HepG2 (cell line): ENCODE measurements around the gene CASTOR1. TPM values are rescaled to one million over a fixed set of nuclear protein-coding genes. Genes with fewer than 3 reads are reported as not detected.

ENCODE experiments used
- ERF ChIP-seq: IDR thresholded peaks from 2 replicates; pipeline ENCODE4 v1.6.1; 2018; ENCODE audit warnings: missing biosample characterization, missing genetic modification reagents
- HDAC2 ChIP-seq: sonication (generic); formaldehyde crosslinking; IDR thresholded peaks from 2 replicates; pipeline ENCODE4 v1.4.0; 2020; ENCODE audit warnings: missing genetic modification reagents
- KAT8 ChIP-seq: IDR thresholded peaks from 2 replicates; pipeline ENCODE4 v1.6.1; 2016; ENCODE audit warnings: missing genetic modification reagents, missing compliant biosample characterization
- KMT2B ChIP-seq: IDR thresholded peaks from 2 replicates; pipeline ENCODE4 v1.6.1; 2016; ENCODE audit warnings: missing genetic modification reagents, missing compliant biosample characterization
- NFE2 ChIP-seq: sonication (generic); formaldehyde crosslinking; IDR thresholded peaks from 2 replicates; pipeline ENCODE4 v1.4.0; 2020; ENCODE audit warnings: missing genetic modification reagents
- PAF1 ChIP-seq: IDR thresholded peaks from 2 replicates; pipeline ENCODE4 v1.6.1; 2016; ENCODE audit warnings: missing genetic modification reagents, missing compliant biosample characterization
- PPARG ChIP-seq: conservative IDR thresholded peaks from 2 replicates; pipeline ENCODE4 v1.6.1; 2016; ENCODE audit warnings: missing biosample characterization, missing genetic modification reagents
- RARA ChIP-seq: IDR thresholded peaks from 2 replicates; pipeline ENCODE4 v1.6.1; 2016; ENCODE audit warnings: missing genetic modification reagents, missing compliant biosample characterization
- SOX13 ChIP-seq, 3 experiments: fragments of 450-650 bp in 1 of 3; sonication (generic) in 1 of 3; formaldehyde crosslinking in 1 of 3; IDR thresholded peaks in 2 of 3; conservative IDR thresholded peaks in 1 of 3; 2 replicates each; pipeline versions ENCODE4 v1.5.0 to v1.6.1; 2016 to 2020; ENCODE audit warnings: antibody characterized with exemption in 1 of 3, mild to moderate bottlenecking in 1 of 3, missing compliant biosample characterization in 1 of 3, missing genetic modification reagents in 1 of 3, moderate library complexity in 1 of 3
- TARDBP ChIP-seq: sonication (generic); formaldehyde crosslinking; IDR thresholded peaks from 2 replicates; pipeline ENCODE4 v1.8.0; 2022; ENCODE audit warnings: mild to moderate bottlenecking, missing genetic modification reagents
- TOE1 ChIP-seq: sonication (generic); formaldehyde crosslinking; IDR thresholded peaks from 2 replicates; pipeline ENCODE4 v1.4.0; 2020; ENCODE audit warnings: mild to moderate bottlenecking, missing genetic modification reagents
- ZNF331 ChIP-seq: sonication (generic); formaldehyde crosslinking; IDR thresholded peaks from 2 replicates; pipeline ENCODE4 v1.4.0; 2020; ENCODE audit warnings: missing genetic modification reagents
- ZNF589 ChIP-seq: sonication (generic); formaldehyde crosslinking; conservative IDR thresholded peaks from 2 replicates; pipeline ENCODE4 v1.8.0; 2022; ENCODE audit warnings: mild to moderate bottlenecking, moderate library complexity, missing genetic modification reagents
- polyA plus RNA-seq, 8 experiments: library from polyadenylated mRNA; depleted of rRNA in 3 of 8; stranded (reverse) in 7 of 8; unstranded in 1 of 8; fragments of >200 nt; fragmentation: Illumina TruSeq in 4 of 8; extraction: Trizol in 4 of 8; gene quantifications; 2 replicates each; pipeline versions ENCODE4 v1.2.1 to v1.2.3, GENCODE V29; 2011 to 2016; ENCODE audit warnings: low read depth in 4 of 8, missing spikeins in 1 of 8, mixed read lengths in 1 of 8; ENCODE audit not compliant: insufficient read depth in 1 of 8
- total RNA-seq, 5 experiments: library from RNA; depleted of rRNA; stranded (reverse); fragments of >200 nt; fragmentation: Illumina TruSeq; extraction: Trizol; gene quantifications; 2 replicates each; pipeline ENCODE4 v1.2.3, GENCODE V29; 2016; ENCODE audit warnings: low read depth in 1 of 5
- TF ChIP-seq, protein P1 (sequence below): sonication (generic); formaldehyde crosslinking; IDR thresholded peaks from 2 replicates; pipeline ENCODE4 v1.5.1; 2020; ENCODE audit warnings: mild to moderate bottlenecking, missing genetic modification reagents, borderline replicate concordance
- TF ChIP-seq, protein P2 (sequence below): sonication (generic); formaldehyde crosslinking; IDR thresholded peaks from one replicate; pipeline ENCODE4 v1.5.1; 2020; ENCODE audit warnings: mild to moderate bottlenecking, missing genetic modification reagents; ENCODE audit errors: not compliant biosample characterization
- TF ChIP-seq, protein P3 (sequence below): IDR thresholded peaks from 2 replicates; pipeline ENCODE4 v1.6.1; 2016; ENCODE audit warnings: mild to moderate bottlenecking, missing biosample characterization, missing genetic modification reagents
- TF ChIP-seq, protein P4 (sequence below): sonication (generic); formaldehyde crosslinking; IDR thresholded peaks from 2 replicates; pipeline ENCODE4 v1.4.0; 2020; ENCODE audit warnings: missing genetic modification reagents

CASTOR1 gene
- total and polyA plus RNA-seq, 2 of the 13 experiments (the other 11 are each of a cell fraction or from before 2014, with no cell fraction given): 2.6 to 4.4 TPM

DNA sequence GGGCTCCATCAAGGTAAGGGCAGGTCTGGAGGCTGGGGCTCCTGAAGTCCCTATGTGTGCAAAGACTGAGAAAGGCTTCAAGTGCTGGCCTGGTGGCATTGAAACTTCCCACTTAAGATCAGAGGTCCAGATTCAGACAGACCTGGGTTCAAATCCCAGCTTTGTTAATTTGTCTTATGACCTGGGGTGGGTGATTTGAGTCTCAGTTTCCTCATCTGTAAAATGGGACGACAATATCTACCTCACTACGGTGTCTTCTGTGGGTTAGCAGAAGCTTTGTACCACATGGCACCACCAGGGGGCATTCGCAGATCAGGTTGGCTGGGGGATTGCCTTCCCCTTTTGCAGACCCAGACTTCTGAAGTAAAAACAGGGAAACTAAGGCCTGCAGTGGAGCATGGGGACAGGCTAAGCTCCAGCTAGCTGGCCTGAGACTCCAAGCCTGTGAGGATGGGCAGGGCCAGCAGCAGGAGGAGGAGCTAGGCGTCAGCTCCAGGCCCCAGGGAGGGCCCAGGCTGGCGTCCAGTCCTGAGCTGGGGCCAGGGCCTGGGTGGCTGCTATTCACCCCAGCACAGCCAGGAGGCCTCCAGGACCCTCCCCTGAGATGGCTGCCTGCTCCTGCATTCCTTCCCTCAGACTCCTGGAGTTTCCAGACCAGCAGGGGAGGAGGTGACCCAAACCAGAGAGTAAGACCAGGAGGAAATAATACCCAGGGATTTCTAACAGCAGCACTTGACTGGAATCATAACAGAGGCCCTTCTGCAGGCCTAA lies 1.5 kb downstream of the CASTOR1 start (continued):
- TF ChIP-seq KMT2B (CRISPR knock-in tag): no peak
- peak; percentile 58; the same call in 1 of the 2 replicates for TF ChIP-seq KAT8 (CRISPR knock-in tag)
- TF ChIP-seq, protein P1, sequence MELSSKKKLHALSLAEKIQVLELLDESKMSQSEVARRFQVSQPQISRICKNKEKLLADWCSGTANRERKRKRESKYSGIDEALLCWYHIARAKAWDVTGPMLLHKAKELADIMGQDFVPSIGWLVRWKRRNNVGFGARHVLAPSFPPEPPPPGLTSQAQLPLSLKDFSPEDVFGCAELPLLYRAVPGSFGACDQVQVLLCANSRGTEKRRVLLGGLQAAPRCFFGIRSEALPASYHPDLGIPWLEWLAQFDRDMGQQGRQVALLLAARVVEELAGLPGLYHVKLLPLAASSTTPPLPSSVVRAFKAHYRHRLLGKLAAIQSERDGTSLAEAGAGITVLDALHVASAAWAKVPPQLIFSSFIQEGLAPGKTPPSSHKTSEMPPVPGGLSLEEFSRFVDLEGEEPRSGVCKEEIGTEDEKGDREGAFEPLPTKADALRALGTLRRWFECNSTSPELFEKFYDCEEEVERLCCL: no peak
- TF ChIP-seq NFE2 (CRISPR knock-in tag): 0 out of 2 replicates have a peak, but pooled peaks have one; percentile 29
- no peak for TF ChIP-seq TARDBP
- TF ChIP-seq TOE1 (CRISPR knock-in tag): no peak
- TF ChIP-seq ZNF589 (CRISPR knock-in tag): no peak
- no peak for TF ChIP-seq RARA (CRISPR knock-in tag)
- TF ChIP-seq PPARG (CRISPR knock-in tag): no peak
- peak; percentile 50; the same call in 1 of the 2 replicates for TF ChIP-seq ERF
- TF ChIP-seq, protein P2, sequence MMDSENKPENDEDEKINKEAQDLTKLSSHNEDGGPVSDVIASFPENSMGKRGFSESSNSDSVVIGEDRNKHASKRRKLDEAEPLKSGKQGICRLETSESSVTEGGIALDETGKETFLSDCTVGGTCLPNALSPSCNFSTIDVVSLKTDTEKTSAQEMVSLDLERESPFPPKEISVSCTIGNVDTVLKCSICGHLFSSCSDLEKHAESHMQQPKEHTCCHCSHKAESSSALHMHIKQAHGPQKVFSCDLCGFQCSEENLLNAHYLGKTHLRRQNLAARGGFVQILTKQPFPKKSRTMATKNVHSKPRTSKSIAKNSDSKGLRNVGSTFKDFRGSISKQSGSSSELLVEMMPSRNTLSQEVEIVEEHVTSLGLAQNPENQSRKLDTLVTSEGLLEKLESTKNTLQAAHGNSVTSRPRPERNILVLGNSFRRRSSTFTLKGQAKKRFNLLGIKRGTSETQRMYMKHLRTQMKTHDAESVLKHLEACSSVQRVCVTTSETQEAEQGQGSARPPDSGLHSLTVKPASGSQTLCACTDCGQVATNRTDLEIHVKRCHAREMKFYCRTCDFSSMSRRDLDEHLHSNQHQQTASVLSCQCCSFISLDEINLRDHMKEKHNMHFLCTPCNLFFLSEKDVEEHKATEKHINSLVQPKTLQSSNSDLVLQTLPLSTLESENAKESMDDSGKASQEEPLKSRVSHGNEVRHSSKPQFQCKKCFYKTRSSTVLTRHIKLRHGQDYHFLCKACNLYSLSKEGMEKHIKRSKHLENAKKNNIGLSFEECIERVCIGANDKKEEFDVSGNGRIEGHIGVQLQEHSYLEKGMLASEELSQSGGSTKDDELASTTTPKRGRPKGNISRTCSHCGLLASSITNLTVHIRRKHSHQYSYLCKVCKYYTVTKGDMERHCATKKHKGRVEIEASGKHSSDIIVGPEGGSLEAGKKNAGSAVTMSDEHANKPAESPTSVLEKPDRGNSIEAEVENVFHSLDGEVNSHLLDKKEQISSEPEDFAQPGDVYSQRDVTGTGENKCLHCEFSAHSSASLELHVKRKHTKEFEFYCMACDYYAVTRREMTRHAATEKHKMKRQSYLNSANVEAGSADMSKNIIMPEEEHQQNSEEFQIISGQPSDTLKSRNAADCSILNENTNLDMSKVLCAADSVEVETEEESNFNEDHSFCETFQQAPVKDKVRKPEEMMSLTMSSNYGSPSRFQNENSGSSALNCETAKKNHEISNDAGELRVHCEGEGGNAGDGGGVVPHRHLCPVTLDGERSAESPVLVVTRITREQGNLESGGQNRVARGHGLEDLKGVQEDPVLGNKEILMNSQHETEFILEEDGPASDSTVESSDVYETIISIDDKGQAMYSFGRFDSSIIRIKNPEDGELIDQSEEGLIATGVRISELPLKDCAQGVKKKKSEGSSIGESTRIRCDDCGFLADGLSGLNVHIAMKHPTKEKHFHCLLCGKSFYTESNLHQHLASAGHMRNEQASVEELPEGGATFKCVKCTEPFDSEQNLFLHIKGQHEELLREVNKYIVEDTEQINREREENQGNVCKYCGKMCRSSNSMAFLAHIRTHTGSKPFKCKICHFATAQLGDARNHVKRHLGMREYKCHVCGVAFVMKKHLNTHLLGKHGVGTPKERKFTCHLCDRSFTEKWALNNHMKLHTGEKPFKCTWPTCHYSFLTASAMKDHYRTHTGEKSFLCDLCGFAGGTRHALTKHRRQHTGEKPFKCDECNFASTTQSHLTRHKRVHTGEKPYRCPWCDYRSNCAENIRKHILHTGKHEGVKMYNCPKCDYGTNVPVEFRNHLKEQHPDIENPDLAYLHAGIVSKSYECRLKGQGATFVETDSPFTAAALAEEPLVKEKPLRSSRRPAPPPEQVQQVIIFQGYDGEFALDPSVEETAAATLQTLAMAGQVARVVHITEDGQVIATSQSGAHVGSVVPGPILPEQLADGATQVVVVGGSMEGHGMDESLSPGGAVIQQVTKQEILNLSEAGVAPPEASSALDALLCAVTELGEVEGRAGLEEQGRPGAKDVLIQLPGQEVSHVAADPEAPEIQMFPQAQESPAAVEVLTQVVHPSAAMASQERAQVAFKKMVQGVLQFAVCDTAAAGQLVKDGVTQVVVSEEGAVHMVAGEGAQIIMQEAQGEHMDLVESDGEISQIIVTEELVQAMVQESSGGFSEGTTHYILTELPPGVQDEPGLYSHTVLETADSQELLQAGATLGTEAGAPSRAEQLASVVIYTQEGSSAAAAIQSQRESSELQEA (CRISPR knock-in tag): no peak
- TF ChIP-seq, protein P3, sequence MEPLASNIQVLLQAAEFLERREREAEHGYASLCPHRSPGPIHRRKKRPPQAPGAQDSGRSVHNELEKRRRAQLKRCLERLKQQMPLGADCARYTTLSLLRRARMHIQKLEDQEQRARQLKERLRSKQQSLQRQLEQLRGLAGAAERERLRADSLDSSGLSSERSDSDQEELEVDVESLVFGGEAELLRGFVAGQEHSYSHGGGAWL: peak; percentile 53; the same call in 1 of the 2 replicates
- TF ChIP-seq HDAC2: peak; percentile 16; the same call in 1 of the 2 replicates
- TF ChIP-seq SOX13 (IDR thresholded peaks at IDR 0.05): no peak
- TF ChIP-seq SOX13 (CRISPR knock-in tag; conservative IDR thresholded peaks at IDR 0.05 in 1 of 2, IDR thresholded peaks at IDR 0.05 in 1 of 2): no peak
- TF ChIP-seq, protein P4, sequence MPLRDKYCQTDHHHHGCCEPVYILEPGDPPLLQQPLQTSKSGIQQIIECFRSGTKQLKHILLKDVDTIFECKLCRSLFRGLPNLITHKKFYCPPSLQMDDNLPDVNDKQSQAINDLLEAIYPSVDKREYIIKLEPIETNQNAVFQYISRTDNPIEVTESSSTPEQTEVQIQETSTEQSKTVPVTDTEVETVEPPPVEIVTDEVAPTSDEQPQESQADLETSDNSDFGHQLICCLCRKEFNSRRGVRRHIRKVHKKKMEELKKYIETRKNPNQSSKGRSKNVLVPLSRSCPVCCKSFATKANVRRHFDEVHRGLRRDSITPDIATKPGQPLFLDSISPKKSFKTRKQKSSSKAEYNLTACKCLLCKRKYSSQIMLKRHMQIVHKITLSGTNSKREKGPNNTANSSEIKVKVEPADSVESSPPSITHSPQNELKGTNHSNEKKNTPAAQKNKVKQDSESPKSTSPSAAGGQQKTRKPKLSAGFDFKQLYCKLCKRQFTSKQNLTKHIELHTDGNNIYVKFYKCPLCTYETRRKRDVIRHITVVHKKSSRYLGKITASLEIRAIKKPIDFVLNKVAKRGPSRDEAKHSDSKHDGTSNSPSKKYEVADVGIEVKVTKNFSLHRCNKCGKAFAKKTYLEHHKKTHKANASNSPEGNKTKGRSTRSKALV (CRISPR knock-in tag): 0 out of 2 replicates have a peak, but pooled peaks have one; percentile 20
- TF ChIP-seq ZNF331 (CRISPR knock-in tag): 0 out of 2 replicates have a peak, but pooled peaks have one; percentile 15
- TF ChIP-seq PAF1 (CRISPR knock-in tag): no peak
